NCI-H1105 (cell line): Measurements from ENCODE around the gene SH3PXD2A.

Experiments used
- DNase-seq: peaks from one replicate; lab custom pipeline; 2025; lab: John Stamatoyannopoulos, UW

The SH3PXD2A gene

GRCh38 chr10:103874730-103875129, 19.4 kb upstream of the SH3PXD2A start:
- no peak for DNase-seq

DNA sequence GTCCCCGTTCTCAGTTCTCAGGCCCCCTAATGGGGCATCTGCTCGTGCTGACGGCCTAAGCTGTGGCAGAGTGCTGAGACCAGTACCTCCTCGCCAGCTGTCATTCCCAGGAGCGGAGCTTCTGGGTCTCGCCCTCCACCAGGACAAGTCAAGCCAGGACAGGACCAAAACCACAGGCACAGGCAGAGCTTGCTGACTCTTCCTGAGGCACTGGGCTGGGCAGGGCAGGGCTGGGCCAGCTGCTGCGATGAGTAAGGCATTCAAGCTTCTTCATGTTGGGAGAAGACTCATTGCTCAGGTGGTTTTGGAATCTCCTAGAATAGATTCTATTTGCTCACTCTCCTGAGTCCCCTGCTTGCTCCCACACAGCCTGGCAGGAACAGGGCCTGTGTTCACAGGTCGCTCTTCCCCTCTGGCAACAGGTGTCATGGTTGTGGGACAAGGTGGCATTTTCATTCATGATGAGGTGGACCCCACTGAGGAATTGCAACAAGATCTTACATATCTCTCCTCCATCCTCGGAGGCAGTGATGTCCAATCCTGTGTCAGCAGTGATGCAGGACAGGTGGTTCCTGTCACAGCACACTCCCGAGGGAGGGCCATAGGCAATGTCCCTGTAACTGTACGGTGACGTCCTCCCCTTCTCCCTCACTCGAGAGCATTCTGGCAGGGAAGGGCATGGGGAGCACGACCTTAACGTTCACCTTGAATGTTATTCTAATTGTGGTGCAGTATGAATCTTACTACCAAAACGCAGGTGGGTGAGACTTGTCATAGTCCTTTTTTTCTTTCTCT, 17.0 kb upstream of the SH3PXD2A start:
- DNase-seq, result no peak

DNA sequence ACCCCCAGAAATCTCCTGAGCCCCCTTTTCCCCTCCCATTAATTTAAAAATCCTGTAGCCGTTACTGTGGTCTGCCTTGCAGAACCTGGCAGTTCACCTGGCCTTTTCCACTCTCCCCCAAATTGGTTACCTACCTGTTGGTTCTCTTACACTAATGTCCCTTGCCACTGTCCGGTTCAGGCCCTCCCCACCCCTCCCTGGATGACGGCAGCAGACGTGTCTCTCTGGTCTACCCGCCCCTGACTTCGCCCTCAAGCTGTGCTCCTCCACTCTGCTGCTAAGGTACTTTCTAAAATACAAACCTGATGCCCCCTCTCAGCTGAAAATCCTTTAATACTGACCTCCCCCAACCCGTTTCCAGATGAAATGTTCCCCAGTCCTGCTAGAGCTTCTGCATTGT, 15.6 kb upstream of the SH3PXD2A start:
- no peak for DNase-seq

- DNase-seq, result no peak
These were observed 15.1 kb upstream of the SH3PXD2A start for GRCh38 chr10:103870516-103870915.

DNA sequence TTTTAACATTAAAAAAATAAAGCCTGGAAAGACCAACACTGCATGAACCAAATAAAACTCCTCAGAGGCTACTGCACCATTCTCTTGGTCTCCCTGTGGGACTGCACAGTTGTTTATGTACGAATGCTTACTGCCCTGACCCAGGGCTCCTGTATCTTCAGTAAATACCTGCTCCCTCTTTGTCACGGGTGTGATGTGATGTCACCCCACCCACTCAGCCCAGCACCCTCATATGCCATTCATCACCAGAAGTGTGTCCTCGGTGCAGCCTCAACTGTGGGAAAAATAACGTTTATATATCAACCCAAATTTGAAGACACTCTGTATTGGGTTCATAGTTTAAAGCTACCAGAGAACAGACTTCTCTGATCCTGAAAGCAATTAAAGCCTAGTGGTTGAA, 14.0 kb upstream of the SH3PXD2A start:
- DNase-seq, result no peak

GRCh38 chr10:103868200-103868599, 12.8 kb upstream of the SH3PXD2A start:
- DNase-seq, result no peak

GRCh38 chr10:103861505-103861904, 6.1 kb upstream of the SH3PXD2A start:
- no peak for DNase-seq

DNA sequence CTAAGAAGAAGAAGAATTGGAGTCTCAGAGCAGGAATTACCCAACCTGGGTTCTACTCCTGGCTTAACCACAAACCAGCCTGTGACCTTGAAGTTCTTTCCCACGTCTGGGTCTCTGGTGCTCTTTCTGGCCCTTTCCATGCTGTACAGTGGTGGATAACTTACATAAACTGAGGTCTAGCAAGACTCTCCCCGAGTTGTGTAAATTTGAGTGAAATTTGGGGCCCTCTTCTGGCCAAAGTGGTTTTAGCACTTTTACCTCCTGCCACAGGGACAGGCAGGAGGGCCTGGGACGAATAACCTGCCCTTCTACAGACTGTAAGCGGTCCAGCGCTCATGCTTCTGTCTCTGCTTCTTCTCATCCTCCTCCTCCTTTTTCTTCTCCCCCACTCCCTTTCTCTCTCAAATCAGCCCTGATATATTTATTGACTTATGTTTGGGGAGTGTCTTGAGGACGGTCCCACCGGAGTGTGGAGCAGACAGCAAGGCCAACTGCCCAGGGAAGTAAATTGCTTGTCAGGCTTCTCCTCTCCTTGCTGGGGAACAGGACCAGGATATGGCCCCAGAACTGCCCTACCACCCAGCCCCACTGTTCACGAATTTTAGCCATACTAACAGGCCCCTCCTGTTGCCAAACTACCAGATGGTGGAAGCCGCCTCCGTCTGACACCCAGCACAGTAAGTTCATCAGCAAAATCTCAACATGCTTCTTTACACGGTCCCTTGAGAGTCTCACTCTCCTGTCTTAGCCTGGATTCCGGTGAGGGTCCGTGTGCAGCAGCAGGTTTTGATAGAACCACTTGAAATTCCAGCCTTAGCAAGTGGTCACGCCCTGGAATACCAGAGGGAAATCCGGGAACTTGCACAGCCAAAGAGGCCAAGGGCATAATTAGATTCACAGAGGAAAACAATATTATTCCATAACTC, 4.0 kb upstream of the SH3PXD2A start:
- DNase-seq, result no peak

DNA sequence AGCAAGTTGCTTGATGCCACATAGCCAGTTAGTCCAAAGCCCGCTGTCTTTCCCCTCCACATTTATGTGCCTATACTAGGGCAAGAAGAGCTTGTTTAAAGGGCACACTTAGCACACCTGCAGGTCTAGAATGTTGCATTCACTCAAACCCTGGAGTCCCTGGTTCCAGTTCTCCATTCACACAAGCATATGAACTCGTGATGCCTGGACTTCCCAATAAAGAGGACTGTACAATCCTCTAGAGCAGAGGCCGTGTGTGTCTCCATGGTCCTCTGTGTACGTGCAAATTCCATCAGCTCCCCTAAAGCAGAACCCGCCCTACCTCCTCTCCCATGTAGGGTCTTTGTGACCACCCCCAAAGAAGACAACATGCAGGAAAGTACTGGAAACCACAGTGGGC, 3.0 kb upstream of the SH3PXD2A start:
- DNase-seq, result no peak

DNA sequence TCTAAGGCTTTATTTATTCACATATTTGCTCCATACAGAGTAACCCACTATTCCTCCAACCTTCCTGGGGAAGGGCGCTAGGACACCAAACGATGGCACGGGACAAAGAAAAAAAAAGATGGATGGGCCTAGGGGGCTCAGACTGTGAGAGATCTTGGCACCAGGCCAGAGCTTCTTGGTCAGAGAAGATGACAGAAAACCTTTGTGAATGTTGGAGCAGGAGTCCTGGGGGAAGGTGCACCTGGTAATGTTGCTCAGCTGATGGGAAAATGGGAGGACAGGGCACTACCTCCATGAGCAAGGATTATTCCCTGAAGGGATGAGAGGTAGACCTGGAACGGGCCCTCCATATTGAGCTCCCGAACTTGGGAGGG, 1.4 kb upstream of the SH3PXD2A start:
- no peak for DNase-seq

DNA sequence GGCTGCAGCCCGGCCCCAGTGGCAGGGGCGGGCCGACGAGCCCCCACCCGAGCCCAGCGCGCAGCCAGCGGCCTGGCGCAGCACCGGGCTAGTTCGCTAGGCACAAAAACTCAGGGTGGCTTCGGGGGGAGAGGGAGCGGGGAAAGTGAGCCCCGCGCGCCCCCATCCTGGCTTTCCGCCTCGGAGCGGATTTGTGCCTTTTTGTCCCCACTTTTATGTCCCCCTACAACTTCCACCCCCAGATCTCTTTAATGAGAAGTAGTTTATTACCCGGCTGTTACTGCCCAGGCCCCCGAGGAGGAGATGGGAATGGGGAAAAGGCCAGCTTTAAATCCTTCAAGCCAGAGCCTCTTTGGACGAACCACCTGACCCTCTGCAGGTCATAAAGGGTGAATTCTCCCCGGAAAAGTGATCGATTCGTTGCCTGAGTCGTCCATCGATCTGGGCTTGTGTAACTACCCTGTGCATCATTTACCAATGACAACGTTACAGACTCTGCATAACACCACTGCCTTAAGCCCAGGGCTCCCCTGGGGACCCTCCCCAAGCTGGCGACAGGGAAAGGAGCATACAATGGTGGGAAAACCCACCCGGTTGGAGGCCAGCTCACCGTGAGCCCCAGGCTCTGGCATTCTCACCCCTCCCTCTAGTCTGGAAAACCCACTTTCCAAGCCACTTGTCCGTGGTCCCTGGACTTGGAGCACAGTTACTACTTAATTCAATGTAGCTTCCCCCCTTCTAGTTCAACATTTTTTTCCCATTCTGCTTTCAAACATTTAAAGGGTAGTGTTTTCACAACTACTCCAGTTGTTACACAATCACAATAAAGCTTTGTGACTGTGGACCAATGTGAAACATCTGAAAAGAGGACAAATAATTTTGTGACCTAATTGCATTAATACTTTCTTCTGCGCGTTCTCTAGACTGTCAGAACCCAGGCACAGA, 748 bp upstream of the SH3PXD2A start:
- DNase-seq, result no peak

DNA sequence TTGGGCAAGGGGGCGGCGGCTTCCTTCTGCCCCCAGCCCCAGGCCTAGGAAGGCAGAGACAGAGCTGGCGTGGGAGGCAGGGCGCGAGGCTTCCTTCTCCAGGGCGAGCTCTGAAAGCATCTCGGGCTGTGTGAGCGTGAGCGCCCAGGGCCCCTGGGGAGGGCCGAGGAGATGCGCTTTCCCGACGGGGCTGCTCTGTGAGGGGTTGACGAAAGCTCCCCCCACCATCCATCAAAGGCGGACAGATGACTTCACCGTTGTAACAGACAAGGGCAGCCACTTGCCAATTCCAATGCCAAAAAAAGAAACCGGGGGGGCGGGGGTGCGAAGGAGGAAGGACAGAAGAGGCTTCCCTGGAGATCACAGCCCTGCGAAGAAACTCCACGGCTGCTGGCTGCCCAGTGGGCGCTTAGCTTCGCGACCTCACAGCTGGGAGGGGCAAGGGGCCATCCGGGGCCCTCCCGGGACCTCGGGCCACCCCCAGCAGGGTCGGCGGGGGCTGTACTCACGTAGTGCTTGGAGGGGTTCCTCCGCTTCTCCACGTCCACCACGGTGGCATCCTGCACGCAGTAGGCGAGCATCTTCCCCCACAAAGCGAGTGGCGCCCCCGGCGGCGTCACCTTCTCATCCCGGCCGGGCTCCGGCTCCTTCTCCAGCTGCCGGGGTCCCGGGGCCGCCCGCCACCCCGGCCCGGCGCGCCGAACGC, 537 bp downstream of the SH3PXD2A start:
- no peak for DNase-seq

- no peak for DNase-seq
These were observed 1.1 kb downstream of the SH3PXD2A start for GRCh38 chr10:103854265-103854685.

- no peak for DNase-seq
These were observed 1.7 kb downstream of the SH3PXD2A start for GRCh38 chr10:103853428-103854264.

- DNase-seq, result no peak
These were observed 2.5 kb downstream of the SH3PXD2A start for GRCh38 chr10:103852856-103853255.

GRCh38 chr10:103852189-103852711, 3.1 kb downstream of the SH3PXD2A start:
- no peak for DNase-seq

- no peak for DNase-seq
These were observed 4.1 kb downstream of the SH3PXD2A start for GRCh38 chr10:103851261-103851660.

DNA sequence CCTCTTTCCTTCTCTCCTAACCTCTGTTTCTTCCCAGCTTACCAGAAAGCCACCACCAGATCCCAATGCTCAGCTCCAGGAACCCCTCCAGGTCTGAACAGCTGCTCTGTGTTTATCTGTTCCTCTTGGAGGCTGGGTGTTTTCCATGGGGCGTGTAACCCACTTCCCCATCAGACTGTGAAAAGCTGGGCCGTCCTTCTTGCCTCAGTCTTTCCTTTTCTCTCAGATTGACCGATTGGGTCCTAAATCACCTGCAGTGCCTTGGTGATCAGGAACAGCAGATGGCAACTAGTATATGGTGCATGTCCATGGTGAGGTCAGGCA, 4.8 kb downstream of the SH3PXD2A start:
- DNase-seq, result no peak

- no peak for DNase-seq
These were observed 5.3 kb downstream of the SH3PXD2A start for GRCh38 chr10:103849880-103850571.
